ENCODE results near the gene ZNF292. TPM values are rescaled to one million over a fixed set of nuclear protein-coding genes. Genes with fewer than 3 reads are reported as not detected.

The ZNF292 gene
- total RNA-seq, 1 donor = 34.7 TPM

DNA sequence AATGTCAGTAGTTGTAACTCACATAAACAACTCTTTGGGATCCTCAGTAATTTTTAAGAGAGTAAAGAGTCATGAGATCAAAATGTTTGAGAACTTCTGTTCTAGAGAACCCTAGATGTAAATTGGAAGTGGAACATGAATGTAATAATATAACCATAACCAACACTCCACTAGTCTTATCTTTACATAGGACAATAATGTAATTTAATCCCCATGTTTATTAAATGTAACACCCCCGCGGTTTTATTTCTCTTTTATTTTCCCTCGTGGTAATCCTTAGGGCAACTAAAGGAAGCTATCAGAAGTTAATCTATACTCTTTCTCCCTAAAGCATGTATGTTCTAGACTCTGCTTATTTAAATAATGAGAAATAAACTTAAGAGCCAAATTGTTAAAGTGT, 54.4 kb downstream of the ZNF292 start:
- no peak for DNase-seq (ENCODE audit: low read depth)
- H3K4me3 ChIP-seq (ENCODE audit: low read depth, low read length) = no peak overlapping the region
- TF ChIP-seq, protein P1, sequence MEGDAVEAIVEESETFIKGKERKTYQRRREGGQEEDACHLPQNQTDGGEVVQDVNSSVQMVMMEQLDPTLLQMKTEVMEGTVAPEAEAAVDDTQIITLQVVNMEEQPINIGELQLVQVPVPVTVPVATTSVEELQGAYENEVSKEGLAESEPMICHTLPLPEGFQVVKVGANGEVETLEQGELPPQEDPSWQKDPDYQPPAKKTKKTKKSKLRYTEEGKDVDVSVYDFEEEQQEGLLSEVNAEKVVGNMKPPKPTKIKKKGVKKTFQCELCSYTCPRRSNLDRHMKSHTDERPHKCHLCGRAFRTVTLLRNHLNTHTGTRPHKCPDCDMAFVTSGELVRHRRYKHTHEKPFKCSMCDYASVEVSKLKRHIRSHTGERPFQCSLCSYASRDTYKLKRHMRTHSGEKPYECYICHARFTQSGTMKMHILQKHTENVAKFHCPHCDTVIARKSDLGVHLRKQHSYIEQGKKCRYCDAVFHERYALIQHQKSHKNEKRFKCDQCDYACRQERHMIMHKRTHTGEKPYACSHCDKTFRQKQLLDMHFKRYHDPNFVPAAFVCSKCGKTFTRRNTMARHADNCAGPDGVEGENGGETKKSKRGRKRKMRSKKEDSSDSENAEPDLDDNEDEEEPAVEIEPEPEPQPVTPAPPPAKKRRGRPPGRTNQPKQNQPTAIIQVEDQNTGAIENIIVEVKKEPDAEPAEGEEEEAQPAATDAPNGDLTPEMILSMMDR (IDR thresholded peaks at IDR 0.05; ENCODE audit: insufficient read depth, low read length) = no peak

DNA sequence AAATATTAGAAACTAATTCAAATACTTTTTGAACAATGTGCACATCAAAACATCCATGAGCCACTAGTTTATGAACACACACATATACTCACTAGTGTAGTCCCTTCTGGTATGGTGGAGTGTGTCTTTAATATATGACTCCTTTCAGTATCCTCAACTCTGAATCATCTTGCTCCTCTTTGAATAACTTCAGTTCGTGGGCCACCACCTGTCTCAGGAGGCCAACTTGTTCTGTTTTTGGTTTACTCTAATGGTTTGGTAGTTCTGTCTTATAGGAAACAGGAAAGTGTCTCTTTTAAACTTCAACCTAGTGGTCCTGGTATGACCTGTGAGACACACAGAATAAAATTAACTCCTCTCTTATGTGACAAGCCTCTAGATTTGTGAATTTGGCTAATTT, 55.6 kb downstream of the ZNF292 start:
- no peak overlapping the region for H3K4me3 ChIP-seq (ENCODE audit: low read depth, low read length)
- TF ChIP-seq, protein P1 (IDR thresholded peaks at IDR 0.05; ENCODE audit: insufficient read depth, low read length) = no peak
- no peak for DNase-seq (ENCODE audit: low read depth)

DNA sequence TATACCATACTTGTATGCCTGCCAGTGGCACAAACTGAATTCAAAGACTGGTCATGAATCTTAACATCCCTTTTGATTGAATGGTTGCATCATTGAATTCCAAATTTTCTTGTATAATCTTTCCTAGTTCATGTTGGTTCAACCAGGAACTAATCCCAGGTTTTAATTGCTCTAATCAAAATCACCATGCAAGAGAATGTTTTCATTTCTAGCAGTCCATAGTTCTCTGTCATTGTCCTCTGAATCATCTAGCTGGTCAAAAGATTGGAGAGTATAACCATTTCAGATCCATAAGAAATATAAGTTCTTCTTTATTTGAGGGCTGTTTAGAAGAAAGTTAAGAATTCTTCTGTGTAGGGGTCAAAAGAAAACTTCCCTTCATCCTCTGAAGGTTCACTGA, 57.2 kb downstream of the ZNF292 start:
- H3K4me3 ChIP-seq (ENCODE audit: low read depth, low read length) = no peak overlapping the region
- DNase-seq (ENCODE audit: low read depth) = no peak
- TF ChIP-seq, protein P1 (IDR thresholded peaks at IDR 0.05; ENCODE audit: insufficient read depth, low read length) = no peak

DNA sequence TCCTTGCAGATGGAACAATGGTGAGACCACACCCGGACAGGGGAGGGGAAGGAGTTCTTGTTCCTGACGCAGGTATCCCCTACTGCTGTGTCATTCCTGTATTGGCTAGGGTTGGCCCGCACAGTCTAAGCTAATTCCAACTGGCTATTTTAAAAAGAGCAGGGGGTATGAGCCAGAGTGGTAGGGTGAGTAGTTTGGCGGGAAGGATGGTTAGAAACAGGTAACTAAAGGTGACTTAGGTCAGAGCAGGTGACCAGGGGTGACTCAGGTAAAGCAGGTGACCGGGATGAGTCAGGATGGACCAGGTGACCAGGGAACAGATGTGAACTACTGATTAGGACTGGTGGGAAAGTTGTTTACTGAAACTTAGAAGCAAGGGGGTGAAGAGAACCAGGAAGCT, 58.0 kb downstream of the ZNF292 start:
- no peak overlapping the region for H3K4me3 ChIP-seq (ENCODE audit: low read depth, low read length)
- DNase-seq (ENCODE audit: low read depth) = no peak
- TF ChIP-seq, protein P1 (IDR thresholded peaks at IDR 0.05; ENCODE audit: insufficient read depth, low read length) = no peak

DNA sequence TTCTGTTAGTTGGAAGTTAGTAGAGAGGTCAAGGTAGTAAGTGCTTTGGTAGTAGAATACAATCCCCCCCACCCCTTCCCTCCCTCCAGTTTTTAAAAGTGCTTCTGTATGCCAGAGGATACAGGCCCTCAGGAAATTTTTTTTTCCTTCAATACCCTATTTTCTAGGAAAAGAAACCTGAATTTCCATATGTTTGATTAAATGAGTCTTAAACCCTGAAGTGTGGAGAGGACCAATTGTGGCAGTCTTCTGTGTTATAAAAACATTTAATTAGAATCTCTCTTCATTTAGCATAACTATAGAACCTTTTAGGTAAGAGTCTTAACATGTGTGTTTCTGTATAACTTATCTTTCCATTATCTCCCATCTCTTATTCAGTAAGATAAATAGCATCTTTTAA, 59.5 kb downstream of the ZNF292 start:
- H3K4me3 ChIP-seq (ENCODE audit: low read depth, low read length) = no peak overlapping the region
- TF ChIP-seq, protein P1 (IDR thresholded peaks at IDR 0.05; ENCODE audit: insufficient read depth, low read length) = no peak
- no peak for DNase-seq (ENCODE audit: low read depth)

DNA sequence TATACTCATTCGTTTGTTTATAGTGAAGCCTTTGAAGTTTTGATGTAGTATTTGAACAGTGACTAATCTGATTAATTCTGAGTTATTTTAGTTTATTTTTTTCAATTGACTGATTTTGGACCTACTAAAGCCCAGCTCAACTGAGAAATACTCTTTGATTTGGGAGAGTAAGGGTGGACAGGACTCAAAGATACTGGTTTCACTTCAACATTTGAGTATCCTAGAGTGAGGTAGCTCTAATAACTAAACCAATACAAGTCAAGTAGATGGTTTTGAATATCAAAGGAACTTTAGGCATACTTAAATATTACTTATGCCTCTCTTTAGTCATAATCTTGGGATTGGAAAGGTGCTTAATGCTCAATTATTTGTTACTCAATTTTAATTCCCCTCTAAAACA, 65.6 kb downstream of the ZNF292 start:
- TF ChIP-seq, protein P1 (IDR thresholded peaks at IDR 0.05; ENCODE audit: insufficient read depth, low read length) = no peak
- DNase-seq (ENCODE audit: low read depth) = no peak

DNA sequence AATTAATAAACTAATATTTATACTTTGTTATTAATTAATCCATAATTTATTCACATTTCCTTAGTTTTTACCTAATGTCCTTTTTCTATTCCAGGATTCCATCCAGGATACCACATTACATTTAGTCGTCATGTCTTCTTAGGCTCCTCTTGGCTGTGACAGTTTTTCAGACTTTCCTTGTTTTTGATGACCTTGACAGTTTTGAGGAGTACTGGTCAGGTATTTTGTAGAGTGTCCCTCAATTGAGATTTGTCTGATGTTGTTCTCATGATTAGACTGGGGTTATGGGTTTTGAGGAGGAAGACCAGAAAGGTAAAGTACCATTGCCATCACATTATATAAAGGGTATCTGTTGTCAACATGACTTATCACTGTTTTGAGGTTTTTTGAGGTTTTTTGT, 67.3 kb downstream of the ZNF292 start:
- no peak overlapping the region for H3K4me3 ChIP-seq (ENCODE audit: low read depth, low read length)
- TF ChIP-seq, protein P1 (IDR thresholded peaks at IDR 0.05; ENCODE audit: insufficient read depth, low read length) = no peak
- no peak for DNase-seq (ENCODE audit: low read depth)

More for the DNA sequence above, 65.6 kb downstream of the ZNF292 start:
- no peak overlapping the region for H3K4me3 ChIP-seq (ENCODE audit: low read depth, low read length)
